Stimulated activated naive CD8-positive, alpha-beta T cell treated with anti-CD3 and anti-CD28 coated beads, Interleukin-15, amount 100 ng/mL, for 72 hours (primary cell): ENCODE results near the gene DDA1.

Source experiments
- ATAC-seq: fragments of 150-1000 bp; cut with Tn5 transposase; 2 replicates; pipeline ENCODE4 v1.10.0; 2021; ENCODE audit warnings: mild to moderate bottlenecking, moderate library complexity
- DNase-seq, 2 donors: peaks; one replicate each; pipeline ENCODE4 v3.0.0; 2021 to 2022
- H3K27ac Mint-ChIP-seq, 2 donors: one replicate each; pipeline ENCODE4 v1.8.0; 2022; ENCODE audit warnings: mild to moderate bottlenecking in 2 of 2, mixed read lengths in 2 of 2, moderate library complexity in 2 of 2
- H3K27me3 Mint-ChIP-seq: one replicate; pipeline ENCODE4 v1.8.0; 2022; ENCODE audit warnings: mixed read lengths
- H3K4me1 Mint-ChIP-seq: one replicate; pipeline ENCODE4 v1.8.0; 2022; ENCODE audit warnings: mild to moderate bottlenecking, mixed read lengths
- H3K4me3 Mint-ChIP-seq, 2 donors: one replicate each; pipeline ENCODE4 v1.8.0; 2022; ENCODE audit warnings: mild to moderate bottlenecking in 2 of 2, mixed read lengths in 2 of 2, moderate library complexity in 1 of 2
- H3K9me3 Mint-ChIP-seq, 2 donors: one replicate each; pipeline ENCODE4 v1.8.0; 2022; ENCODE audit warnings: mixed read lengths in 2 of 2

DDA1 gene

GRCh38 chr19:17319473-17320238 lies 10.3 kb downstream of the DDA1 start:
- Mint-ChIP-seq H3K4me1 (peaks cover 20% of the 10 kb centered on the region), H3K27me3 (no peaks in the 10 kb centered on the region), H3K4me3 (no peak overlapping the region), H3K27ac (peak overlapping the region in 1 of 2 donors; percentile 12), H3K9me3 (no peaks in the 10 kb centered on the region)
- ATAC-seq (no peak), DNase-seq (no peak)

GRCh38 chr19:17320435-17320834 lies 11.1 kb downstream of the DDA1 start:
- H3K27me3 Mint-ChIP-seq: no peaks in the 10 kb centered on the region
- DNase-seq (no peak), ATAC-seq (no peak)
- H3K9me3 Mint-ChIP-seq: no peaks in the 10 kb centered on the region
- peaks cover 20% of the 10 kb centered on the region for H3K4me1 Mint-ChIP-seq
- no peak overlapping the region for H3K4me3 Mint-ChIP-seq
- no peak overlapping the region for H3K27ac Mint-ChIP-seq

GRCh38 chr19:17321655-17322489 lies 12.5 kb downstream of the DDA1 start:
- peak overlapping the region in 1 of 2 donors; percentile 36 for H3K27ac Mint-ChIP-seq
- ATAC-seq (no peak), DNase-seq (no peak)
- H3K4me3 Mint-ChIP-seq: no peak overlapping the region
- H3K9me3 Mint-ChIP-seq: no peaks in the 10 kb centered on the region
- peaks cover 12% of the 10 kb centered on the region for H3K4me1 Mint-ChIP-seq
- H3K27me3 Mint-ChIP-seq: no peaks in the 10 kb centered on the region

GRCh38 chr19:17322854-17323253 lies 13.5 kb downstream of the DDA1 start:
- Mint-ChIP-seq H3K9me3 (no peaks in the 10 kb centered on the region), H3K27me3 (no peaks in the 10 kb centered on the region), H3K4me3 (peak overlapping the region; percentile 75), H3K4me1 (peaks cover 15% of the 10 kb centered on the region), H3K27ac (peak overlapping the region in 1 of 2 donors; percentile 74)
- no peak for DNase-seq
- no peak for ATAC-seq

- Mint-ChIP-seq H3K27me3 (no peaks in the 10 kb centered on the region), H3K9me3 (no peaks in the 10 kb centered on the region), H3K4me3 (peak overlapping the region; percentile 75), H3K4me1 (peaks cover 21% of the 10 kb centered on the region), H3K27ac (peak overlapping the region in 1 of 2 donors; percentile 74)
- no peak for DNase-seq
- peak; percentile 39 for ATAC-seq
These were observed 14.1 kb downstream of the DDA1 start for GRCh38 chr19:17323300-17323963.

- Mint-ChIP-seq H3K4me1 (peaks cover 26% of the 10 kb centered on the region), H3K27me3 (no peaks in the 10 kb centered on the region), H3K27ac (no peak overlapping the region), H3K9me3 (no peaks in the 10 kb centered on the region), H3K4me3 (peak overlapping the region; percentile 61 to 62)
- DNase-seq: peak; percentile 38 to 57
- ATAC-seq: peak; percentile 70
These were observed 14.6 kb downstream of the DDA1 start for GRCh38 chr19:17323964-17324332.

- peaks cover 32% of the 10 kb centered on the region for H3K4me1 Mint-ChIP-seq
- no peaks in the 10 kb centered on the region for H3K27me3 Mint-ChIP-seq
- no peak for ATAC-seq
- peak overlapping the region in 1 of 2 donors; percentile 37 for H3K27ac Mint-ChIP-seq
- no peak for DNase-seq
- no peak overlapping the region for H3K4me3 Mint-ChIP-seq
- H3K9me3 Mint-ChIP-seq: no peaks in the 10 kb centered on the region
These were observed 15.2 kb downstream of the DDA1 start for GRCh38 chr19:17324357-17325114.

GRCh38 chr19:17325133-17325532 lies 15.8 kb downstream of the DDA1 start:
- no peak for DNase-seq
- Mint-ChIP-seq H3K27ac (no peak overlapping the region), H3K4me1 (peaks cover 38% of the 10 kb centered on the region), H3K4me3 (no peak overlapping the region), H3K27me3 (peaks cover 5% of the 10 kb centered on the region), H3K9me3 (no peaks in the 10 kb centered on the region)
- no peak for ATAC-seq

GRCh38 chr19:17325881-17326594 lies 16.7 kb downstream of the DDA1 start:
- DNase-seq (no peak), ATAC-seq (no peak)
- peak overlapping the region in 1 of 2 donors; percentile 67 for H3K27ac Mint-ChIP-seq
- no peaks in the 10 kb centered on the region for H3K9me3 Mint-ChIP-seq
- H3K4me3 Mint-ChIP-seq: no peak overlapping the region
- peaks cover 13% of the 10 kb centered on the region for H3K27me3 Mint-ChIP-seq
- peaks cover 44% of the 10 kb centered on the region for H3K4me1 Mint-ChIP-seq

GRCh38 chr19:17326595-17326966 lies 17.2 kb downstream of the DDA1 start:
- no peak overlapping the region for H3K4me3 Mint-ChIP-seq
- peaks cover 44% of the 10 kb centered on the region for H3K4me1 Mint-ChIP-seq
- ATAC-seq (no peak), DNase-seq (no peak)
- H3K27ac Mint-ChIP-seq: no peak overlapping the region
- H3K9me3 Mint-ChIP-seq: no peaks in the 10 kb centered on the region
- peaks cover 13% of the 10 kb centered on the region for H3K27me3 Mint-ChIP-seq

GRCh38 chr19:17327068-17327653 lies 17.8 kb downstream of the DDA1 start:
- H3K4me1 Mint-ChIP-seq: peaks cover 45% of the 10 kb centered on the region
- DNase-seq: no peak
- H3K9me3 Mint-ChIP-seq: no peaks in the 10 kb centered on the region
- H3K27ac Mint-ChIP-seq: no peak overlapping the region
- peaks cover 13% of the 10 kb centered on the region for H3K27me3 Mint-ChIP-seq
- H3K4me3 Mint-ChIP-seq: no peak overlapping the region
- no peak for ATAC-seq

- Mint-ChIP-seq H3K4me3 (peak overlapping the region; percentile 84 to 85), H3K4me1 (peaks cover 45% of the 10 kb centered on the region), H3K27me3 (peaks cover 13% of the 10 kb centered on the region), H3K27ac (peak overlapping the region; percentile 33 to 82), H3K9me3 (no peaks in the 10 kb centered on the region)
- peak; percentile 72 for ATAC-seq
- peak; percentile 51 to 52 for DNase-seq
These were observed 18.5 kb downstream of the DDA1 start for GRCh38 chr19:17327654-17328516.

GRCh38 chr19:17328517-17329365 lies 19.4 kb downstream of the DDA1 start:
- peak in 1 of 2 donors; percentile 36 for DNase-seq
- no peaks in the 10 kb centered on the region for H3K9me3 Mint-ChIP-seq
- H3K27me3 Mint-ChIP-seq: peaks cover 13% of the 10 kb centered on the region
- H3K27ac Mint-ChIP-seq: peak overlapping the region; percentile 33 to 82
- peak overlapping the region; percentile 84 to 85 for H3K4me3 Mint-ChIP-seq
- H3K4me1 Mint-ChIP-seq: peaks cover 49% of the 10 kb centered on the region
- peak; percentile 32 for ATAC-seq
